Stimulated activated naive CD4-positive, alpha-beta T cell treated with Interleukin-2 at 50 U/mL for 16 hours (primary cell): ENCODE results near the gene HOXA10.

Experiments
- DNase-seq: peaks from one replicate; lab custom pipeline; 2025; lab: John Stamatoyannopoulos, UW

HOXA10 gene

DNA sequence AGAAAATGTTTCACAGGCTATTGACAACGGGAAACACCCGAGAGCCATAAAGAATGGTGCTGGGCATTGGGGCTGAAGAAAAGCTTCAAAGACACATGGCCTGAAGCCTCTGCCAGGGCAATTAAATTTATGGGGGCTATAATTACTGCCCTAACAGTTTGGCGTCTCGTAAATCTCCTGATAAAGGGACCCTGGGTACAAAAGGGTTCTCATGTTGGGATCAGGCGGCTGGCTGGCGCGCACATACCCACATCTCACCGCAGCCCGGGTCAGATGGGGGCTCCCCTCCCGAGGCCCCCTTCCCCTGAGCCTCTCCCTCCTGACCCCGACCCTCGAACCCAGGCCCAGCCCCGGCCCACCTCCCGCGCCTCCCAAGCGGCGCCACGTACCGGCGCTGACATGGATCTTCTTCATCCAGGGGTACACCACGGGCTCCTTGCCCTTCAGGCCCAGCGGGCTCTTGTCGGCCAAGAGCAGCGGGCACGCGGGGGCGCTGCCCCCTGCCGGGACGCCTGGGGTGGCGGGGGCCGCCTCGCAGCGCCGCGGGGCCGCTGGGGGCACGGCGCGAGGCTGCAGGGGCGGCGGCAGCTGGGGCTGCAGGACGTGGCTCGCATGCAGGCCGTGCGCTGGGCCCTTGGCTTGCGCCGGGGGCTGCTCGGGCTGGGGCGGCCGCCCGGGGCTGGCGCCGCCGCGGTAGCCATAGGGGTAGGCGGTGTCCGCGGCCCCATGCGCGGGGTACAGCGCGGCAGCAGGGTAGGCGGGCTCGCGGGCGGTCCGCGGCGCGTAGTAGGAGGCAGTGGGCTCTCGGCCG, 44.2 kb downstream of the HOXA10 start:
- no peak for DNase-seq

DNA sequence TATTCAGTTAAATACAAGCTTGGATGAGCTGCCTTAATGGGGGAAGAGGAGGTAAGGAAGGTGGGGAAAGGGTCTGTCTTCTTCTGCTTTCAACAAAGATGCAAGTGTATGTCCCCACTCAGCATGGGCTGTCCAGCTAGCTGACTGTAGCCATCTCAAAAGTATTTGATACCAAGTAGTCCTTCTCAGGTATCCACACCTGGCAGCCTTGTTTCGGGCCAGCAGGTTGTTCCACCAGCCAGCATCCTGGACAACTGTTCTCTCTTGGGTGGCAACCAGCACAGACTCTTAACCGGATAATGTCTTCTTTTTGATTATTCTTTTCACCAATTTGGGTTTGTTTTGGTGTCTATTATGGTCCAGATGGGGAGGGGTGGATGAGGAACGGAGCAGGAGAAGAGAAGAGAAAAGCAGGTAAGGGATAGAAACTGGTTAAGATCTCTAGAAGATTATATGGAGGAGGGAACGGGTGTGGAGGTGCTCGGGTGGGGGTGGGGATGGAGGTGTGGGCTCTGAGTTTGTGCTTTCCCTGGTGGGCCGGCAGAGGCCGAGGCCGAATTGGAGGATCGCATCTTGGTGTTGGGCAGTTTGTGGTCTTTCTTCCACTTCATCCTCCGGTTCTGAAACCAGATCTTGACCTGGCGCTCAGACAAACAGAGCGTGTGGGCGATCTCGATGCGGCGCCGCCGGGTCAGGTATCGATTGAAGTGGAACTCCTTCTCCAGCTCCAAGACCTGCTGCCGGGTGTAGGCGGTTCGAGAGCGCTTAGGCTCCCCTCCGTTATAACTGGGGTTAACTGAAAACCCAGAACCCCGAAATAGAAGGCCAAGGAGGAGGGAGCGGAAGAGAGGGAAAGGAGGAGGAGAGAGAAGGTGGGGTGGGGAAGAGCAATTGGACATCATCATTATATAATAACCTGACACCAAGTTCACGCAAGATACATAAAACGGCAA, 45.1 kb downstream of the HOXA10 start:
- no peak for DNase-seq

DNA sequence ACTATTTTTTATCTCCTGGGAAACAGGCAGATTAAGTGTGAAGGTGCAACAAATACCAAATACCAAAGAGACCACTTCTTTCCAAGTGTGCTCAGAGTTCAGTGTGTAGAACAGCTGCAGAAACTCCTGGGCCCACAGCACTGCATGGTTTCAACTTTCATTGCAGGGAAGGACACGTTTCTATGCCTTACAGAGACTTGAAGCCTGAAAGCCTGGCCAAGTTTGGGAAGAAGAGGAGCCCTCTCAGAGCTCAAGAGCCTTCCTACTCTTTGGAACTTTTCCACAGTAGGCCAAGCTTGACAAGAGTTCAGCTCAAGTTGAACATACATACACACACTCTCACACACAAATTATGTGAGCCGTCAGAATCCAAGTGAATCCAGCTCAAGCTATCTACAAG, 46.1 kb downstream of the HOXA10 start:
- no peak for DNase-seq

DNA sequence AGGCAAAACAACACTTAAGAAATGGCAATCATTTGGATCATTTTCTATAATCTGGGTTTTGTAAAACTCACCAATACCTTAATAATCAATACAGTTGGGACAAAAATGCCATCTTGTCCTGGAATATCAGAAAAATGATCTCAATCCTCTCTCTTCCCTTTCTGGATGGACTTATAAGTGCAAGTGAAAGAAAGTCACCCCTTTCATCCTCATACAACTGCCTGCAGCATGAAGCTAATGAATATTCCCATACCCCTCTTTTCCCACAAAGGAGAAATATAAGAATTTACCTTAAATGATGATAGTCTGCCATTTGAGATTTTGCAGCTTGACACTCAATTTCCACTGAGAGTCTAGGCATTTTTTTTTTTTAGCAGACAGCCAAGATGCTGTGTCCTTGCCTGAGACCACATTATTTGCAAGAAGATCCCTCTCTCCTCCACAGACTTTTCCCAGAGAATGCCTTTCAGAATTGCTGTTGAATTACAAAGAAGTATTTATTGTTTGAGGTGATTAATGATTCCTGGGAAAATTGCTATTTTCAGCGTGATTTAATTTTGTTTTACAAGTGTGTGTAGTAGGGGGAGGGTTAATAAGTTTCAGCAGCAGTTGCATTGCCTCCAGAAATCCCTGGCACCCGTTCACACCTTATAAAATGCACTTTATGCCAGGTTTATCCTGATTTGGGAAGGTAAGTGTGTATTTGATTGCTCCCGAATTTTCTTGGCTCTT, 47.4 kb downstream of the HOXA10 start:
- DNase-seq, result no peak

DNA sequence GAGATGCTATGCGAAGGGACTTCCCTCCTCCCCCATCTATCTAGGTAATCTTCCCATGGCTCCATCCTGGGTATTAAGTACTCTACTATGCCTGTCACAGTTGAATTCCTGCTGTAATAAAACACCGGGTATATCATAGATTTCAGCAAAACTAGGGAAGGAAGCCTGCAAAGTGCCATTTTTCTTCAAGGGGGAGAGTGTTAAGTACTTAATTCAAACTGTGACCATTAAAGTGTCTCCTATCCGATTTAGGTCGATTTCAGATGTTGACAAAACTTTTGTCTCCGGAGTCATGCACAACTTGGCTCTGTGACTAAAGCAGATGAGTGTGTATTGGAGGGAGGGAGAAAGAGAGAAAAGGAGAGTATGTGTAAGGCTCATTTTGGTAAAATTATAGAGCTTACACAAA, 48.1 kb downstream of the HOXA10 start:
- DNase-seq, result no peak

DNA sequence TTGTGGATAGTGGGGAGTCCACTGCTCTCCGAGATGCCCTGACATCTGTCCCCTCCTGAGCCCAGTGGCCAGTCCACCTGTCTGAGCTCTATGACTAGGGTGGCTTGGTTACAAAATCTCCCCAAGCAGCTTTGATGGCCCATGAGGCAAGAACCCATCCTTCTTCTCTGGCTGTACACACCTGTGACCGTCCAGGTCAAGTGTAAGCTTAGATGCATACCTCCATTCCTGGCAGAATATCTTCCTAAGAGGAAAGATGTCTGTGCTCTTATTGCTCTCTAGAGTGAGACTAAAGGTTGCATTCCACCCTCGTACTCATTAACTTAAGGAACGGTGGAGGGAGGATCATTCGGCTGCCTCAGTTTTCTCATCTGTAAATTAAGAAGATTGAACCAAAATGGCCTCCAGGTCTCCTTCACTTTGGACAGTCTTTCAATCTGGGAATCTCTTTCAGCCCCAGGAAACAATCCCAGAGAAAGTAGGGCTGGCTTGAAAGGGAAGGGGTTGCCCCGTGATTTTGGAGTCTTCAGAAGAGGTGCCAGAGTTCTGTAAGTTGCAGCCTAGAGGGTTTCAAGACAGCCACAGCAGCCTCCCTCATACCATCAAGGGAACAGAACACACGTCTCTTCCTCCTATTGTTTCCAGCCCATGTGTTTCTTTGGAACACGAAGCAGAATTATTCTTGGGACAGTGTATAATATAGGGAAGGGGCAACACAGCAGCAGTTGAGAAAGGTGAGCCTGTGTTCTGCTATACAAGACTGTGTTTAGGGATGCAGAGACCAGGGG, 49.0 kb downstream of the HOXA10 start:
- no peak for DNase-seq

DNA sequence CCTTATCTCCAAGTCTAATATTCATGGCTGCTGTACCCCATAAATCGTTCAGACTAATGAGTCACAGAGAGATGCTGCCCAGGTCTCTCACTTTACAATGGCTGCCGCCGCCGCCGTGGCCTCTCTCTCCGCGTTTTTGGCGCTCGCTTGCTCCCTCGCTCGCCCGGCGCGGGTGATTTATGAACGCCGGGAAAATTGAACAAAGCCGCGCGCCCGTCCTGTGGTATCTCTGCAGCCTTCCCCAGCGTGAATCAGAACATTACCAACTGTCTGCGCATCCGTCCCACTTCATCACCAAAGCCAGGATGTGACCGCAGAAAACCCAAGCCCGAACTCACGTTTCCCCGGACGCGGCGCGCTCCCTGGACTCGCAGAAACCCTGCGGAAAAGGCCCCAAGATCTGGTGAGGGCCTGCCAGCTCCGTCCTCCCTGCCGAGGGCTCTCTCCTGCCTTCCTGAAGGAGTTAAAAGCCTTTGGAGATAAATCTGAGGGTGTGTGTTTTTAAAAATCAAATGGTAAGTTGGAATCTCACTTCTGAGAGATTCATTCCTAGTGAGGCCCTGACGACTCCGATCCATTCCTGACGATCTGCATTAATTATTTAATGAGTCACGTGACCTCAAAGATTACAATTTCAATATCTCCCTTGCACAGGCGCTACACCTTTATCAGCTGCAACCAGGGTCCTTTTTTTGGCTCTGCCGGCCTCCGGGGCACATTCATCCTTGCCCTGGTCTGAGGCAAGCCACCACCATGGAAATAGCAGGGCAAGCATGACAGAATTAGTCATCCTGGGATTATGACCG, 49.8 kb downstream of the HOXA10 start:
- no peak for DNase-seq

DNA sequence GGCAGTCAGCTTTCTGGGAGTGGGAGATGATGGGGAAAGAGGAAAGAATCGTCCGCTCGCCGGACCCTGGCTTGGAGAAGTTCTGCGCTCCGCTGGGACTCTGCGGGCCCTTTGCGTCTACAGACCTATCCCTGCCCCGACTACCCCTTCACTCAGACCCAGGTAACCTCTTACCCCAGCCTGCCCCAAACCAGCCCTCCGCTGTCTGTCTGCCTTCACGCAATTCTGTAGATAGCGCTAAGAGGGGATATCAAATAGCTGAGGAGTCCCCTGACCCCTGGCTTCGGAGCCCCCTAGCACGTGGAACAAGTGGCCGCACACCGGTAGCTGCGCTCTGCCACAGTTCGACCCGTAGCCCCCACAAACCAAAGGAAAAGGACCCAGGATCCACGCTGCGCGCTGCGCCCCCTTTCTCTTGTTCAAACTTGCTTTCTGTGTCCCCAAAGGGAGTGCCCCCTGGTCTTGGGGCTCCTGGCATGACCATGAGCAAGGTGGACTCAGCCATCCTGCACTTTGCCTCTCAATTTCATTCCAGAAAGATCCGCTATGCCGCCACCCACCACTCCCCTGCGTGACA, 50.6 kb downstream of the HOXA10 start:
- DNase-seq, result no peak

DNA sequence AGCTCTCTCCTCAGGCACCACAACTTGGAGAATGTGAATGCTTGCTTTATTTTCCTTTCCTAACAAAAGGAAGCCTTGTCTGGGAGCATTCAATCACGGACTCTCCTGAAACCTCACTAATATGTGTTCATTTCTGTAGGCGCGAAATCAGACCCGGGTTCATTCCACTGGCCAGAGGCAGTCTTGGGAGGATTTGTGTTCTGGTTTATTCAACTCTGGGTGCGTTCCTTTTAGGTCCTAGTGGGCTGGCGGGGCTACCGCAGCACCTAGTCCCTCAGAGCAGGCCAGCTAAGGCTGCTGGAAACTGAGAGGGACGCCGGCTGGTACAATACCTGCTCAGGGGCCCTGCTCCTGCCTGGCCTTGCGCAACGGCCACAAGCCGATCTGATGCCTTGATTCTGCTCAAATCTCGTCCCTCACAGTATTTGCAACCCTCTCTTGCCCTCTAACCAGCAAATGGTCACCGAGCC, 51.1 kb downstream of the HOXA10 start:
- DNase-seq, result no peak

DNA sequence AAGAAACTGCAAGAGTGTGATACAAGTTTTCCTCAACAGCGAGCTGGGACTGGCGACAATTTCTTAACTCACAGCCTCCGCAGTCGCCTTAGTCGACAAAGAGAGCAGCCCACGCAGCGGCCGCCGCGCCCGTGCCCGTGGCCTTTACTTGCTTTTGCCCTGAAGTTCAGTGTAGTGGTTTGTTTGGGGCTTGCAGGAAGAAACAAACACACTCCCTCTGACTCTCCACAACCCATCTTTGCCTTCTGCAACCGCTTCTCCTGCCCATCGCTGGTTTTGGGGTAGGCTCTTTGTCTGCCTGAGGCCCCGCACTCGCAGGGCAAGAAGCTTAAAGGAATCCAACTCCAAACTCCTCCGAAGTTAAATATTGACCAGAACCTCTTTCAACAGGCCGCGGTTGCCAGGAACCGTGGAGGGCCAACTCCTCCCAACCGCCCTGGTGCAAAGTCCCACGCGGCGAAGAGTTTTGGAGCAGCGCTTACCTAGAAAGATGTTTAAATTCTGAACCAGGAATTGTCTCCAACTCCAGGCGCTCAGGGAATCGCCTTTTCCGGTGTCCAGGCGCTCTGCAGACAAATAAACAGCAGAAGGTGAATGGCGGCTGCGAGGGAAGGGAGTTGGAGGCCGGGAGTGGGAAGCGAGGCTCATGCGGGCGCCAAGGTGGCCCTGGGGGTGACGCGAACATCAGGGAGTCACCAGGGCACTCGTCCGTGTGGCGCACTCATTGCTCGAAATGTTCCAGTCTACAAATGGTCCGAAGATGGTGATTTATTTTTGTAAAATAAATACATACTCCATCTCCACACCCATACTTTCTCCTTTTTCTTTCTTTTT, 51.8 kb downstream of the HOXA10 start:
- no peak for DNase-seq

DNA sequence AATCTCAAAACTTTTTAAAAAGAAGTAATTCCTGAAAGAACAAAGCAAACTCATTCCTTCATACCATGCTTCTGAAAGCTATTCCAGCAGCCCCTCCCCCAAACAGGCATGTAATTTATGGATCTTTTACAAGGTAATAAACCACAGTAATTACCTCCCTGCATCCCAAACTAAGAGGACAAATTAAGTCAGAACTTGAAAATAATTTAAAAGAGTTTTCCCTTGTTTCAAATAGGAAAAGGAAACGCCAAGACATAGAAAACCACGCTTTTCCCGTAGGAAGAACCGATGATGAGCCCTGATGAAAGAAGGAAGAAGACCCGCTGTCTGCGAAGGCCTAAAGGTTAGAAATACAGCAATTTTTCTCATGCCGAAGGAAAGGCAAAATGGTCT, 52.4 kb downstream of the HOXA10 start:
- DNase-seq, result no peak
